ENCODE data around the gene NFATC3.

GRCh38 chr16:68079376-68079625 lies 5.9 kb upstream of the NFATC3 start:
- no peak for TF ChIP-seq FOXA1 (IDR thresholded peaks at IDR 0.05)
- no peak for TF ChIP-seq SP1 (IDR thresholded peaks at IDR 0.05)
- TF ChIP-seq FOXM1 (IDR thresholded peaks at IDR 0.05; ENCODE audit: borderline replicate concordance): no peak
- TF ChIP-seq BHLHE40 (IDR thresholded peaks at IDR 0.05; ENCODE audit: borderline replicate concordance): no peak
- TF ChIP-seq CTBP1 (IDR thresholded peaks at IDR 0.05; ENCODE audit: borderline replicate concordance): no peak
- TF ChIP-seq TARDBP (IDR thresholded peaks at IDR 0.05): no peak
- no peak for TF ChIP-seq PKNOX1 (IDR thresholded peaks at IDR 0.05)
- TF ChIP-seq ELF4 (IDR thresholded peaks at IDR 0.05): no peak
- TF ChIP-seq SUZ12 (IDR thresholded peaks at IDR 0.05): no peak
- TF ChIP-seq ZNF384 (IDR thresholded peaks at IDR 0.05): no peak
- no peak for TF ChIP-seq NFRKB (IDR thresholded peaks at IDR 0.05)
- no peak for TF ChIP-seq HDGF (IDR thresholded peaks at IDR 0.05; ENCODE audit: borderline replicate concordance)

Data from HEK293T (cell line).